ENCODE results near the gene PTPRS.

The PTPRS gene

GRCh38 chr19:5355693-5356092 lies 15.1 kb upstream of the PTPRS start:
- no peak for DNase-seq

- no peak for DNase-seq
Observed at GRCh38 chr19:5355076-5355475, 14.5 kb upstream of the PTPRS start.

- no peak for DNase-seq
Observed at GRCh38 chr19:5354403-5354802, 13.8 kb upstream of the PTPRS start.

GRCh38 chr19:5352229-5352763 lies 11.7 kb upstream of the PTPRS start:
- no peak for DNase-seq

GRCh38 chr19:5351731-5352228 lies 11.2 kb upstream of the PTPRS start:
- no peak for DNase-seq

GRCh38 chr19:5349041-5349440 lies 8.4 kb upstream of the PTPRS start:
- no peak for DNase-seq

GRCh38 chr19:5345895-5346386 lies 5.3 kb upstream of the PTPRS start:
- DNase-seq, result no peak

GRCh38 chr19:5343848-5344247 lies 3.2 kb upstream of the PTPRS start:
- no peak for DNase-seq

- no peak for DNase-seq
Observed at GRCh38 chr19:5342573-5343201, 2.1 kb upstream of the PTPRS start.

GRCh38 chr19:5341981-5342380 lies 1.4 kb upstream of the PTPRS start:
- no peak for DNase-seq

GRCh38 chr19:5341448-5341820 lies 822 bp upstream of the PTPRS start:
- DNase-seq, result no peak

- DNase-seq, result peak; percentile 19
Observed at GRCh38 chr19:5339950-5340636, 519 bp downstream of the PTPRS start.

- DNase-seq, result no peak
Observed at GRCh38 chr19:5339198-5339949, 1.2 kb downstream of the PTPRS start.

GRCh38 chr19:5338656-5339197 lies 1.9 kb downstream of the PTPRS start:
- peak; percentile 63 for DNase-seq

- DNase-seq, result no peak
Observed at GRCh38 chr19:5337708-5338655, 2.6 kb downstream of the PTPRS start.

- DNase-seq, result no peak
Observed at GRCh38 chr19:5337126-5337525, 3.5 kb downstream of the PTPRS start.

GRCh38 chr19:5336195-5336965 lies 4.2 kb downstream of the PTPRS start:
- DNase-seq, result no peak

- no peak for DNase-seq
Observed at GRCh38 chr19:5335593-5335992, 5.0 kb downstream of the PTPRS start.

GRCh38 chr19:5334824-5335500 lies 5.7 kb downstream of the PTPRS start:
- DNase-seq, result no peak

GRCh38 chr19:5334366-5334739 lies 6.3 kb downstream of the PTPRS start:
- no peak for DNase-seq
